NAMALWA (cell line): Measurements from ENCODE around the gene NECTIN1.

Experiments used
- DNase-seq: peaks from one replicate; pipeline ENCODE4 v3.0.0-alpha.2; 2015; ENCODE audit warnings: low spot score

Gene NECTIN1

DNA sequence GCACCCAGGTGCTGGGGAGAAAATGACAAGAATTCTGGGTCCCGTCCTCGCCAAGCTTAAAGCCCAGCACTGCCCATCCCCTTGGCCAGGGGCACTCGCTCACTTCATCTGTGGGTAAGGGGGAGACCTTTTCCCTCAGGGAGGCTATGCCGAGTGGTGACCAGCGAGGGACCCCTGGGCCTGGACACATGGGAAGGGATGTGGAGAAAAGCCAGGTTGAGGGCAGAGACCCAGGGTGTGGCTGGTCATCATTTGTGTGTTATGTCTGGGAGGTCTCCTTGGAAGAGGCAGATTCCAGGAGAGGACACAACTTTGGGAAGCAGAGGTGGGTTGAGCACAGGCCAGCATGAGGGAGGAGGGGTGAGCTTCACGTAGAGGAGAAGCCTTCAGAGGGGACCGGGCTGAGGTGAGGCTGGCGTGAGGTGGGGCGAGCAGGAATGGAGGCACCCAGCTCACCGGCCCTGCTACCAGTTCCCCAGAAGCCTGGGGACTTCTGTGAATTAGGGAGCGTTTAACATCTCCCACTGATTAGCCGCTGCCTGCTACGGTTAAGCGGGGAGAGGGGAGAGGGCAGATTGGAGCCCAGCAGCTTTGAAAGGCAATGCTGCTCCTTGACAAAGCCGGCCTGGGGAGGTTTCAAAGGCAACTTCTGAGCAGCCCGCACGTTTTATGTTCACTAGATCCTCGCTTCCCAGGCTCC is 25.8 kb upstream of the NECTIN1 start:
- no peak for DNase-seq

DNA sequence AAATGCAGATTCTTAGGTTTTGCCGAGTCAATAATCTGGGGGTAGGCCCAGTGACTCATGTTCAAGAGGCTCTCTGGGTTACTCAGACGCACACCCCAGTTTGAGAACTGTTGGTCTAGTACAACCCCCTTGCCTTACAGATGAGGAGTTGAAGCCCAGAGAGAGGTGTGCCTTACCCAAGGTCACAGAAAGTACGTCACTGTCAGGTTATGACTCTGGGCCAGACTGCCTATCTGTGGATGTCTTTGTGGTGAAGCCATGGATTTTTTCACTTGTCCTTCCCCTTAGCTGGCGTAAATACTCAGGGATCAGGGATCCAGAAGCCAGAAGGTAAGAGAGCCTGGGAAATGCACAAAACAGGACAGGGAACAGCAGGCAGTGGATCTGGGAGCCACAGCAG is 25.2 kb upstream of the NECTIN1 start:
- no peak for DNase-seq

GRCh38 chr11:119752946-119753345 is 23.9 kb upstream of the NECTIN1 start:
- no peak for DNase-seq

DNA sequence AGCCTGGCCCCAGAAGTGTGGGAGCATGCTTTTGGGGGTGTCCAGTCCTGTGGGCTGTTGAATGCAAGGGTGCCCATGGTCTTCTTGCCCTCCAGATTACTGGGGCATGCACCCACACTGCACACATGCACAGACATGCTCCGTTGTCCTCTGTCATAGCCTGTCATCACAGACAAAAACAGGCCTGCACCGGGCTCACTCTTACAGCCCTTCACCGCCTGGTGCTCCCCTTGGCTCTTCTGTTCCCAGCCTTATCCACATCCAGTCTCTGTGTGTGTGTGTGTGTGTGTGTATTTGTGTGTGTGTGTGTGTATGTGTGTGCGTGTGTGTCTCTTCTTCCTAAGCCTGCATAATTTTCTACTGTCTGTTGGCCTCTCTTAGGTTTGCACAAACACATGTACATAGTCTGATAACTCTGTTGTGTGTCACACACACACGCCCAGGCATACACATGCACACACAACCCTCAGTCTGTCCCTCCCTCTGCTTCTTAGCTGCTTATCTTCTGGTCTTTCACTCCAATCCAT is 23.4 kb upstream of the NECTIN1 start:
- DNase-seq, result peak; percentile 23

- no peak for DNase-seq
Observed at GRCh38 chr11:119750056-119750455, 21.1 kb upstream of the NECTIN1 start.

GRCh38 chr11:119749006-119749565 is 20.1 kb upstream of the NECTIN1 start:
- no peak for DNase-seq

DNA sequence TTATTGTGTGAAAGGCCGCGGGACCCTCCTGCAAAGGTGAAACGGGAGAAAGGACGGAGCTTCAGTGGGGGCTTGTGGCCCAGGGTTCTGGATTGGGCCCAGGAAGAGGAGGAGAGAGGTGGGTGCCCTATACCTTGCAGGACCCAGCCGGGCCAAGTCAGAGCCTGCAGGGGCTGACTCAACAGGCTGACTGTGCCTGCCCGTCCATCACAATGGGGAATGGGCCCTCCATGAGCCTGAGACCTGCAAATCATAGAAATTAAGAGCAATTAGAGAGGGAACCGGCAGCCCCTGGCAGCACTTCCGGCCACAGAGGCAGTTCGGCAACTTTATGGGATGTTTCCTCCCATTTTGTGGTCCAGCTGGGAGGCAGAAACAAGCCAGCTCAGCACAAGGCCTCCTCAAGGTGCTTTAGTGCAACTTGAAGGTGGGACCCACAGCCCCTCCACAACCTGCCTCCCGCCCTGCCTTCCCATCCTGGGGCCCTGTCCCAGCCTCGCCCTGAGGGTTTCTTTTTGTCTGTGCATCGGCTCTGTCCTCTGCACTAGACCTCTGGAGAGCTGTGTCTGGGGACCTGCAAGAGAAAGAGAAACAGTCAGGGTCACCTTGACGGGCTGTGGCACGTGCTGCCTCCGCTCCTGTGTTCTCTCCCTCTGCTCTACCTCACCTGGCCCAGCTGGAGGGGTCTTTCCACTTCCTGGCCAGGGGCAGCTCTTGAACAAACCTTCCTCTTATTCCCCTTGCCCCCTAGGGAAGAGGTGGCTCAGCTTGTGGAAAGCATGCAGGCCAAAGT is 19.1 kb upstream of the NECTIN1 start:
- no peak for DNase-seq

DNA sequence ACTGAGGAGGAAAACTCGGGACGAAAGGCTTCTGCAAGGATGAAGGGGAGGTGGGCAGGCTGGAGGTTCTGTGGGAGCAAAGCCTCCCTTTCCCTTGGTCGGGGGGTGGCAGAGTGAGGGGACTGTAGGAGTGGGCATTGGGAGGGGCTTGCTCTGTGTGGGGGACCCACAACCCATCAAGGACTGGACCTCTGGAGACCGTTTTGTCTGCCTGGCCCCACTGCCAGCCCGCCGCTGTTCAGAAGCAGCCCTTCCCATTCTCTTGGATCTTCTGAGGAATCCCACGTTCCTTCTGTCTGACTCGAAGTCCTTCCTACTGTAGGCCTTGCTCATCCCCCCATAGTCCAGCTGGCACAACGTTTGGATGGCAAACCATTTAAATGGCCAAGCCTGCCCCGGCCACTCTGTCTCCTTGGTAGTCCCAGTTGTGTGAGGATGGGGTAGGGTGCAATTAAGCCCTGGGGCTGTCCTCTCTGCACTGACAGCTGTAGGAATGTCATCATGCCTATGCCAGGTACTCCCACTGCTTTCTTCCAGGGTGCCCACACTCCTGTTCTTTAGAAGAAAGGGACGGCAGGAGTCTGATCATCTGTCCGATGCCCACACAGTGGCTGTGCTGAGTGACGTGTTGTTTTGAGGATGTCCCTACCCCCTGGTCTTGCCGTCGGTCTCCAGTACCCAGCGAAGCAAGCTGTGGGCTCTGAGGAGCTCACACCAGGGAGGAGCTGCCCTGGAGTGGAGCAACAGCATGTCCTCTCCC is 17.0 kb upstream of the NECTIN1 start:
- DNase-seq, result no peak

GRCh38 chr11:119745112-119745511 is 16.1 kb upstream of the NECTIN1 start:
- no peak for DNase-seq

DNA sequence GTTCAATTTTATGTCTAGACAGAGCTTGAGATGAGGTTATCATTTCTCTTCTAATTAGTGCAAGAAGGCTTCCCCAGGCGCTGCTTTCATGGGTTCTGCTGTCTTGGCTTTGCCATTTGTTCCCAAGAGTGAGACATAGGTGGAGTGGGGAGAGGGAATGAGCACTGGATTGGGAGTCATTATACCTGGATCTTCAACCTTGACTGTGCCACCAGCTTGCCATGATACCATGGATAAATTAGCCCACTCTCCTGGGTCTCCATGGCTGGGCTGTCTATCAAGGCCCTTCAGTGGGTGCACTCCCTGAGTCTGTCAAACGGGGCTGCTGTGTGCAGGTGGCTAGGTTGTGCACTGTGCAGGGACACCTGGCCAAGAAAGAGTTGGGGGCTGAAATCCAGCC is 15.6 kb upstream of the NECTIN1 start:
- no peak for DNase-seq

- DNase-seq, result no peak
Observed at GRCh38 chr11:119743006-119743405, 14.0 kb upstream of the NECTIN1 start.

- DNase-seq, result no peak
Observed at GRCh38 chr11:119742263-119742861, 13.4 kb upstream of the NECTIN1 start.

GRCh38 chr11:119741369-119742262 is 12.6 kb upstream of the NECTIN1 start:
- peak; percentile 48 for DNase-seq

- DNase-seq, result no peak
Observed at GRCh38 chr11:119739975-119740374, 11.0 kb upstream of the NECTIN1 start.

DNA sequence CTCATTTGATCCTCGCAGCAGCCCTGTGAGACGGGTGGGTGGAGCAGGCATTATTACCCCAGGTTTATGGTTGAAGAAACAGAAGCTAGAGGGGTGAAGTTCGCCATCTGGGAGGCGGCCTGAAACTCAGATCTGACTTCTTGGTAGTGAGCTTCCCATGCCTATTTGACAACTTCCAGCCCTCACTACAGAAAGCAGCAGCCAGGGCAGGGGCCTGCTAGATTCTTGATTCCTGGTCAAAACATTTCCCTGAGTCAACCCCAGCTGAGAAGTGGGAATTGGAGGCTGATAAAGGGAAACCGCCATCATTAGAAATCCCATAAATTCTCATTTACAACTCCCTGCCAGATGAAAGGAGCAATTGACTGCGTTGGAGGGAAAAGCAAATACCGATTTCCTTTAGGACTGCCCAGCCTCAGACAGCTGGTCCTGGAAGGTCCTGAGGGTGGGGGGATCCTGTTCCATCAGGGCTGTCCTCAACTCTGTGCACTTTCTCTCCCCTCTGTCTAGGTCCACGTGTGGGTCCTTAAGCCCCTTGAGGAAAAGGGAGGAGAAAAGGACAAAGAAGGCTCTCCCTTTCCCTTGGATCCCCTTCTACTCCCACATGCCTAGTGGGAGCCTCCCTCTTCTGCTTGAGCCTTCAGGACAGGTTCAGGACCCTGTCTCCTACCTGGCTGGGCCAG is 10.2 kb upstream of the NECTIN1 start:
- no peak for DNase-seq

DNA sequence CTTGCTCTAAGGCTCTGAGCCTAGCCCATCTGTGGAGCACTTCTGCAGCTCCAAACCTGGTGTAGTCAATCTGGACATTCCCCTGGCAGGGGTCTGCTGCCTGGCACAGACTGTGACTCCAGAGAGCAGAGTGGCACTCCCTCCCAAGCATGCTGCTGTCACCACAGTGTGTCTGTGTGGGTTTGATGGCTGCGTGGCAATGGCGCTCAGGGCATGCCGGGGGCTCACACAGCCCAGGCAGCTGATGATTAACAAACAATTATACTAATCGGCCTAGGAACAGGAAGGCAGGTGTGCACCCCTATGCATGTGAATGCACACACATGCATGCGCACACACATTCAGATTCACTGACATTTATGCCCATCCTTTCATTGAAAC is 9.0 kb upstream of the NECTIN1 start:
- no peak for DNase-seq

DNA sequence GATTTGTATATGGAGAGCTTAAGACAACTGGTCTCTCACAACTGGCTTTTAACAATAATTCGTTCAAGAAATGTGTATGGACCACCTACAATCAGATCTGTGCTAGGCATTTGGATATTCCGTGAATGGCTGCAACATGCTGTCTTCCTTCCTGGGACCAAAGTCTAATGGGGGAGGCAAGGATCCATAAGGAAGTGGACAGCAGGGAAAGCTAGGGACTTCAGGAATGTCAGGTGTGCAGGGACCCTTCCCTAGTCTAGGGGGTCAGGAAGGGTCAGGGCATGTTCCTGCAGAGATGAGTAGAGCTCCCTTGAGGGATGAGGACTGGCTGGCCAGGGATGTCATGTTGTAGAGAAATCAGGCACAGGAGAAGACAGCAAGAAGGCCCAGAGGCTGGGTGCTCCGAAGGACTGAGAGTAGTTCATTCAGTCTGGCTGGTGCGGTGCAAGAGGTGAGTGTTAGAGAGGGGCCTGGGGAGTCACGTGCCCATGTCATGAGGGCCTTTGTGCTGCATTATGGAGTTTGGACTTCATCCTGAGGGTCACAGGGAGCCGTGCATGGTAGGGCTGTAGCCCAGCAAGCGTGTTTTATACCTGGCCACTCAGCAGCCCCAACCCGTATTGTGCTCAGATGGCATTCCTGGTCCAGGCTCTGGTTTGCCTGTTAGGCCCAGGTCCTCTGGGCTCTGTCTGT is 8.5 kb upstream of the NECTIN1 start:
- no peak for DNase-seq

DNA sequence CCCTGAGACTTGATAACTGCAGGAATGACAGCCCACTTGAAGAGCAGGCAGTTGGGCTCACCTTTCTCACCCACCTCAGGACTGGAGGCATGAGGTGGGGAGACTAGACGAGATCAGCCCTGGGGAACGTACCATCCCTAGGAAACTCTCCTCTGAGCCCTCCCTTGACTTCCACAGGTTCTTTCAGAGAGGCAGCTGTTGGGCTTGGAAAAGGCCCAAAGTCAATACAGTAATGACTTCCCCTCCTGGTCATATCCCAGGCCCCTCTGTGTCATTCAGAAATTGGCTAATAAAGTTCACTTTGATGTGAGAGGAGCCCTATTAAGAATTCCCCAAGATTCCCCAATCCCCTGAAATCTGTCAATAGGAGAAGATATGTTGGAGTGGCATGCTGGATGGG is 5.8 kb upstream of the NECTIN1 start:
- no peak for DNase-seq

DNA sequence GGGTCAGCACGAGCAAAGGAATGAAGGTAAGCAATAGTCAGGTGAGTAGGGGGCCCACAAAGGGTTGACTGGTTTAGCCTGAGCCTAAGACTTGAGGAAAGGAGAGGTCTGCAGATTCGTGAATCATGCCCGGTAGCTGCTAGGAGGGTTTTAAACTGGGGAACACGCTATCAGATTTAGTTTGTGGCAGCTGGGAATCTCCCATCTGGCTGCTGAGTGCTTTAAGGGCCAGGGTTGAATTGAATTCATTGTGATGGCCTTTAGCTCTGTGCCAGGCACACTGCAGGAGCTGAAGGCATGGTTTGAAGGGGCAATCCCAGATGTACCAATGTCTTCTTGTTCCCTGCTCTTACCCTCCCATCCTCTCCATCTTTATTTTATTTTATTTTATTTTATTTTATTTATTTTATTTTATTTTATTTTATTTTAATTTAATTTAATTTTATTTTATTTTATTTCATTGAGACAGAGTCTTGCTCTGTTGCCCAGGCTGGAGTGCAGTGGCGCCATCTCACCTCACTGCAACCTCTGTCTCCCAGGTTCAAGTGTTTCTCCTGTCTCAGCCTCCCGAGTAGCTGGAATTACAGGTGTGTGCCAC is 1.9 kb upstream of the NECTIN1 start:
- DNase-seq, result no peak
